Keratinocyte (primary cell): ENCODE measurements around the gene NTN5. TPM values are rescaled to one million over a fixed set of nuclear protein-coding genes. Genes with fewer than 3 reads are reported as not detected.

Experiments used
- DNase-seq: peaks from one replicate; pipeline ENCODE4 v3.0.0-alpha.2; 2011; ENCODE audit warnings: low read depth, missing footprints, low spot score
- FAIRE-seq: peaks from 2 replicates; lab custom pipeline; 2011; peaks lifted over from hg19 to GRCh38; lab: Jason Lieb, UNC
- H2AFZ ChIP-seq: 2 replicates; pipeline ENCODE4 v1.6.0; 2012; ENCODE audit warnings: low read length, control low read depth, inconsistent platforms; ENCODE audit not compliant: control insufficient read depth
- H3K27ac ChIP-seq: 2 replicates; pipeline ENCODE4 v1.5.1; 2011; ENCODE audit warnings: low read length; ENCODE audit not compliant: control insufficient read depth, insufficient read depth
- H3K27me3 ChIP-seq: 3 replicates; pipeline ENCODE4 v1.6.0; 2011; ENCODE audit warnings: low read length; ENCODE audit not compliant: control insufficient read depth, insufficient read depth; ENCODE audit errors: extremely low read depth
- H3K36me3 ChIP-seq, 2 experiments: 2 replicates in 1 of 2; 3 replicates in 1 of 2; pipeline ENCODE4 v1.5.1; 2011; ENCODE audit warnings: low read length in 2 of 2, mild to moderate bottlenecking in 1 of 2; ENCODE audit not compliant: control insufficient read depth in 2 of 2, insufficient read depth in 2 of 2; ENCODE audit errors: extremely low read depth in 1 of 2
- H3K4me1 ChIP-seq: 3 replicates; pipeline ENCODE4 v1.5.1; 2011; ENCODE audit warnings: low read length; ENCODE audit not compliant: control insufficient read depth, insufficient read depth; ENCODE audit errors: extremely low read depth
- H3K4me2 ChIP-seq: 3 replicates; pipeline ENCODE4 v1.6.0; 2011; ENCODE audit warnings: low read depth, low read length; ENCODE audit not compliant: control insufficient read depth, insufficient read depth; ENCODE audit errors: extremely low read depth
- H3K4me3 ChIP-seq, 3 experiments: fragments of 200-600 bp in 1 of 3; sonication (generic) in 1 of 3; 2 replicates in 2 of 3; 3 replicates in 1 of 3; pipeline ENCODE4 v1.5.1; 2011 to 2016; ENCODE audit warnings: low read length in 3 of 3, mild to moderate bottlenecking in 3 of 3, control low read depth in 2 of 3, inconsistent platforms in 1 of 3, low read depth in 1 of 3, mixed read lengths in 1 of 3, mixed run types in 1 of 3, moderate library complexity in 1 of 3; ENCODE audit not compliant: control insufficient read depth in 2 of 3, insufficient read depth in 2 of 3; ENCODE audit errors: extremely low read depth in 1 of 3
- H3K79me2 ChIP-seq: 2 replicates; pipeline ENCODE4 v1.6.0; 2012; ENCODE audit warnings: low read length; ENCODE audit not compliant: control insufficient read depth, insufficient read depth
- H3K9ac ChIP-seq: 3 replicates; pipeline ENCODE4 v1.6.0; 2011; ENCODE audit warnings: low read length; ENCODE audit not compliant: control insufficient read depth, insufficient read depth; ENCODE audit errors: extremely low read depth
- H3K9me1 ChIP-seq: 3 replicates; pipeline ENCODE4 v1.6.0; 2011; ENCODE audit warnings: low read length; ENCODE audit not compliant: control insufficient read depth, insufficient read depth; ENCODE audit errors: extremely low read depth
- H3K9me3 ChIP-seq: 2 replicates; pipeline ENCODE4 v1.5.1; 2012; ENCODE audit warnings: low read depth, low read length; ENCODE audit not compliant: control insufficient read depth
- H4K20me1 ChIP-seq: 3 replicates; pipeline ENCODE4 v1.6.0; 2011; ENCODE audit warnings: low read length; ENCODE audit not compliant: control insufficient read depth, insufficient read depth; ENCODE audit errors: extremely low read depth
- EZH2 ChIP-seq: IDR thresholded peaks from one replicate; pipeline ENCODE4 v1.6.1; 2012; ENCODE audit warnings: inconsistent platforms, mild to moderate bottlenecking, low read length, moderate library complexity
- dilution Hi-C: fragments of 300-500 bp; cut with MboI; formaldehyde crosslinking; loops from one replicate; pipeline ENCODE4 v1.7.0; 2020; ENCODE audit warnings: low sequenced_read_pairs; ENCODE audit not compliant: extremely low pct_ligation_motif_present
- polyA plus RNA-seq, 5 experiments: library from polyadenylated mRNA; depleted of rRNA in 3 of 5; stranded (reverse) in 3 of 5; stranded (forward) in 1 of 5; unstranded in 1 of 5; fragments of >200 nt; gene quantifications; 1 replicate in 1 of 5; 2 replicates in 3 of 5; 3 replicates in 1 of 5; pipeline versions ENCODE4 v1.2.1 to v1.2.3, GENCODE V29; 2011 to 2012; ENCODE audit warnings: missing spikeins in 2 of 5, low read depth in 1 of 5, low replicate concordance in 1 of 5
- TF ChIP-seq, protein P1 (sequence below), 3 experiments: IDR thresholded peaks in 1 of 3; conservative IDR thresholded peaks in 1 of 3; optimal IDR thresholded peaks in 1 of 3; 2 replicates in 2 of 3; 3 replicates in 1 of 3; pipeline versions ENCODE3 to v1.5.1; 2011; ENCODE audit warnings: low read length in 3 of 3, mild to moderate bottlenecking in 3 of 3, moderate library complexity in 2 of 3, control low read depth in 1 of 3, inconsistent platforms in 1 of 3; ENCODE audit not compliant: insufficient read depth in 2 of 3; ENCODE audit errors: extremely low read depth in 1 of 3

The NTN5 gene
- polyA plus RNA-seq, 1 donor (not counting 4 experiments of a cell fraction or from before 2014, with no cell fraction given), result 0.07 TPM

DNA sequence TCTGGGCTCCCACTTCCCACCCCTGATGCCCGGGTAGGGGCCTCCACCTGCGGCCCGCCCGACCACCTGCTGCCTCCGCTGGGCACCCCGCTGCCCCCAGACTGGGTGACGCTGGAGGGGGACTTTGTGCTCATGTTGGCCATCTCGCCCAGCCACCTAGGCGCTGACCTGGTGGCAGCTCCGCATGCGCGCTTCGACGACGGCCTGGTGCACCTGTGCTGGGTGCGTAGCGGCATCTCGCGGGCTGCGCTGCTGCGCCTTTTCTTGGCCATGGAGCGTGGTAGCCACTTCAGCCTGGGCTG lies 43.6 kb downstream of the NTN5 start:
- H3K79me2 ChIP-seq, result no peaks in the 10 kb centered on the region
- TF ChIP-seq, protein P1, sequence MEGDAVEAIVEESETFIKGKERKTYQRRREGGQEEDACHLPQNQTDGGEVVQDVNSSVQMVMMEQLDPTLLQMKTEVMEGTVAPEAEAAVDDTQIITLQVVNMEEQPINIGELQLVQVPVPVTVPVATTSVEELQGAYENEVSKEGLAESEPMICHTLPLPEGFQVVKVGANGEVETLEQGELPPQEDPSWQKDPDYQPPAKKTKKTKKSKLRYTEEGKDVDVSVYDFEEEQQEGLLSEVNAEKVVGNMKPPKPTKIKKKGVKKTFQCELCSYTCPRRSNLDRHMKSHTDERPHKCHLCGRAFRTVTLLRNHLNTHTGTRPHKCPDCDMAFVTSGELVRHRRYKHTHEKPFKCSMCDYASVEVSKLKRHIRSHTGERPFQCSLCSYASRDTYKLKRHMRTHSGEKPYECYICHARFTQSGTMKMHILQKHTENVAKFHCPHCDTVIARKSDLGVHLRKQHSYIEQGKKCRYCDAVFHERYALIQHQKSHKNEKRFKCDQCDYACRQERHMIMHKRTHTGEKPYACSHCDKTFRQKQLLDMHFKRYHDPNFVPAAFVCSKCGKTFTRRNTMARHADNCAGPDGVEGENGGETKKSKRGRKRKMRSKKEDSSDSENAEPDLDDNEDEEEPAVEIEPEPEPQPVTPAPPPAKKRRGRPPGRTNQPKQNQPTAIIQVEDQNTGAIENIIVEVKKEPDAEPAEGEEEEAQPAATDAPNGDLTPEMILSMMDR (optimal IDR thresholded peaks at IDR 0.05 in 1 of 3, IDR thresholded peaks at IDR 0.05 in 1 of 3, conservative IDR thresholded peaks at IDR 0.05 in 1 of 3; ENCODE audit: extremely low read depth in 1 of 3, insufficient read depth in 2 of 3, low read length in 3 of 3), result no peak
- TF ChIP-seq EZH2, result no peak
- H3K4me3 ChIP-seq, result no peak overlapping the region
- peaks cover 0 to 1% of the 10 kb centered on the region in 2 experiments for H3K36me3 ChIP-seq
- H2AFZ ChIP-seq, result no peak overlapping the region
- H3K4me2 ChIP-seq, result no peak overlapping the region
- peaks cover 32% of the 10 kb centered on the region for H3K4me1 ChIP-seq
- DNase-seq (no peak), FAIRE-seq (no peak)
- dilution Hi-C loops, result no loop called here
- no peaks in the 10 kb centered on the region for H4K20me1 ChIP-seq
- no peaks in the 10 kb centered on the region for H3K27me3 ChIP-seq
- H3K9me1 ChIP-seq, result no peaks in the 10 kb centered on the region
- H3K9me3 ChIP-seq, result no peaks in the 10 kb centered on the region
- no peak overlapping the region for H3K27ac ChIP-seq
- H3K9ac ChIP-seq, result no peak overlapping the region

DNA sequence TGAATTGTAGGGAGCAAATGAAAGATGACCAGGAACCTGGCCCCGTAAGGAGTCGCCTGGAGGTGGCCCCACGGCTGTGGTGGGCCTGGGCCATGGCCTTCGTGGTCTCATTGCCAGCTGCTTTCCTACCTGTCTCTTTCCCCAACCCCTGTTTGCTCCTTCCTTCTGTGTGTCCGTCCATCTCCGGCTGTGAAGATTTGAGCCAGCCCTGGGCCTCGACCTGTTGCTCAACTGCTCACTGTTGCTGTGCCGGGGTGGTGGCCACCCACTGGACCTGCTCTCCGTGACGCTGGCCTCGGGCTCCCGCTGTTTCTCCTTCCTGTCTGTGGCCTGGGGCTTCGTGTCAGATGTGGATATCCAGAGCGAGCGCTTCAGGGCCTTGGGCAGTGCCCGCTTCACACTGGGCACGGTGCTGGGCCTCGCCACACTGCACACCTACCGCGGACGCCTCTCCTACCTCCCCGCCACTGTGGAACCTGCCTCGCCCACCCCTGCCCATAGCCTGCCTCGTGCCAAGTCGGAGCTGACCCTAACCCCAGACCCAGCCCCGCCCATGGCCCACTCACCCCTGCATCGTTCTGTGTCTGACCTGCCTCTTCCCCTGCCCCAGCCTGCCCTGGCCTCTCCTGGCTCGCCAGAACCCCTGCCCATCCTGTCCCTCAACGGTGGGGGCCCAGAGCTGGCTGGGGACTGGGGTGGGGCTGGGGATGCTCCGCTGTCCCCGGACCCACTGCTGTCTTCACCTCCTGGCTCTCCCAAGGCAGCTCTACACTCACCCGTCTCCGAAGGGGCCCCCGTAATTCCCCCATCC lies 44.1 kb downstream of the NTN5 start:
- H3K79me2 ChIP-seq, result no peaks in the 10 kb centered on the region
- peaks cover 0 to 1% of the 10 kb centered on the region in 2 experiments for H3K36me3 ChIP-seq
- no peak overlapping the region for H3K9ac ChIP-seq
- no peaks in the 10 kb centered on the region for H3K27me3 ChIP-seq
- DNase-seq (no peak), FAIRE-seq (no peak)
- no peaks in the 10 kb centered on the region for H3K9me3 ChIP-seq
- no peaks in the 10 kb centered on the region for H3K9me1 ChIP-seq
- H4K20me1 ChIP-seq, result no peaks in the 10 kb centered on the region
- TF ChIP-seq, protein P1 (optimal IDR thresholded peaks at IDR 0.05 in 1 of 3, IDR thresholded peaks at IDR 0.05 in 1 of 3, conservative IDR thresholded peaks at IDR 0.05 in 1 of 3; ENCODE audit: extremely low read depth in 1 of 3, insufficient read depth in 2 of 3, low read length in 3 of 3), result no peak
- no peak for TF ChIP-seq EZH2
- no peak overlapping the region for H3K4me2 ChIP-seq
- H3K4me1 ChIP-seq, result peaks cover 28% of the 10 kb centered on the region
- no peak overlapping the region for H3K27ac ChIP-seq
- no peak overlapping the region for H3K4me3 ChIP-seq
- dilution Hi-C loops, result no loop called here
- no peak overlapping the region for H2AFZ ChIP-seq
